GM12865 (cell line): ENCODE measurements around the gene IRAK3.
A peak's percentile ranks its signal among the peaks of the same experiment; 100 is the strongest.
"Not testable (repeated sequence)": the region's sequence is repeated elsewhere in the genome, so short reads cannot be mapped to it uniquely, and the experiment has no call there.

Experiments
- DNase-seq: peaks from one replicate; pipeline ENCODE4 v3.0.0; 2010; ENCODE audit warnings: low read depth
- H3K4me3 ChIP-seq: 2 replicates; pipeline ENCODE4 v1.5.1; 2011; ENCODE audit warnings: mild to moderate bottlenecking, low read depth, low read length, control low read depth
- CTCF ChIP-seq: IDR thresholded peaks from 2 replicates; pipeline ENCODE4 v1.5.1; 2011; ENCODE audit warnings: low read length, control low read depth, low read depth, inconsistent platforms; ENCODE audit not compliant: insufficient read depth; ENCODE audit errors: missing control alignments

The IRAK3 gene

GRCh38 chr12:66210840-66211239 is 21.8 kb downstream of the IRAK3 start:
- DNase-seq: no peak
- TF ChIP-seq CTCF: no peak
- no peak overlapping the region for H3K4me3 ChIP-seq

GRCh38 chr12:66211573-66211972 is 22.6 kb downstream of the IRAK3 start:
- DNase-seq, H3K4me3 ChIP-seq: not testable (repeated sequence)

GRCh38 chr12:66213011-66213410 is 24.0 kb downstream of the IRAK3 start:
- H3K4me3 ChIP-seq, DNase-seq: not testable (repeated sequence)

GRCh38 chr12:66217342-66217917 is 28.4 kb downstream of the IRAK3 start:
- DNase-seq: no peak
- no peak overlapping the region for H3K4me3 ChIP-seq
- no peak for TF ChIP-seq CTCF

- H3K4me3 ChIP-seq: no peak overlapping the region
- TF ChIP-seq CTCF: no peak
- no peak for DNase-seq
Observed at GRCh38 chr12:66228462-66228861, 39.4 kb downstream of the IRAK3 start.

- peak; percentile 33 for DNase-seq
- TF ChIP-seq CTCF: no peak
- no peak overlapping the region for H3K4me3 ChIP-seq
Observed at GRCh38 chr12:66232263-66232662, 43.2 kb downstream of the IRAK3 start.

- H3K4me3 ChIP-seq: not testable (repeated sequence)
- peak; percentile 15 for TF ChIP-seq CTCF
- peak; percentile 87 for DNase-seq
Observed at GRCh38 chr12:66234037-66234693, 45.2 kb downstream of the IRAK3 start.

- H3K4me3 ChIP-seq: peak overlapping the region; percentile 39
- peak; percentile 30 for DNase-seq
Observed at GRCh38 chr12:66234773-66235625, 46.0 kb downstream of the IRAK3 start.
